Skeletal muscle tissue (tissue), 4 donors: Measurements from ENCODE around the gene C11orf87. TPM values are rescaled to one million over a fixed set of nuclear protein-coding genes. Genes with fewer than 3 reads are reported as not detected.

Source experiments
- H3K27ac ChIP-seq: one replicate; pipeline ENCODE4 v1.7.0; 2013; ENCODE audit warnings: mild to moderate bottlenecking, low read depth, low read length, inconsistent platforms
- H3K27me3 ChIP-seq, 3 donors: one replicate each; pipeline ENCODE4 v1.7.0; 2013; ENCODE audit warnings: low read length in 3 of 3; ENCODE audit not compliant: control insufficient read depth in 3 of 3, insufficient read depth in 3 of 3
- H3K36me3 ChIP-seq, 3 donors: one replicate each; pipeline ENCODE4 v1.7.0; 2013; ENCODE audit warnings: low read length in 3 of 3; ENCODE audit not compliant: control insufficient read depth in 3 of 3, insufficient read depth in 3 of 3
- H3K4me1 ChIP-seq, 3 donors: one replicate each; pipeline ENCODE4 v1.7.0; 2013; ENCODE audit warnings: low read length in 3 of 3, mild to moderate bottlenecking in 3 of 3; ENCODE audit not compliant: control insufficient read depth in 3 of 3, insufficient read depth in 3 of 3
- H3K4me3 ChIP-seq, 3 donors: one replicate each; pipeline ENCODE4 v1.7.0; 2013; ENCODE audit warnings: low read length in 3 of 3
- H3K9ac ChIP-seq, 3 donors: one replicate each; pipeline ENCODE4 v1.7.0; 2013; ENCODE audit warnings: low read length in 3 of 3, mild to moderate bottlenecking in 3 of 3, moderate library complexity in 2 of 3, low read depth in 1 of 3
- H3K9me3 ChIP-seq, 3 donors: one replicate each; pipeline ENCODE4 v1.7.0; 2013; ENCODE audit warnings: low read length in 3 of 3; ENCODE audit not compliant: control insufficient read depth in 3 of 3
- total RNA-seq: library from RNA; depleted of rRNA; stranded (reverse); fragments of >200 nt; gene quantifications from one replicate; pipeline ENCODE4 v1.2.3, GENCODE V29; 2014
- donor health status: Osteomylitis.

C11orf87 gene
- 0.52 TPM for total RNA-seq

DNA sequence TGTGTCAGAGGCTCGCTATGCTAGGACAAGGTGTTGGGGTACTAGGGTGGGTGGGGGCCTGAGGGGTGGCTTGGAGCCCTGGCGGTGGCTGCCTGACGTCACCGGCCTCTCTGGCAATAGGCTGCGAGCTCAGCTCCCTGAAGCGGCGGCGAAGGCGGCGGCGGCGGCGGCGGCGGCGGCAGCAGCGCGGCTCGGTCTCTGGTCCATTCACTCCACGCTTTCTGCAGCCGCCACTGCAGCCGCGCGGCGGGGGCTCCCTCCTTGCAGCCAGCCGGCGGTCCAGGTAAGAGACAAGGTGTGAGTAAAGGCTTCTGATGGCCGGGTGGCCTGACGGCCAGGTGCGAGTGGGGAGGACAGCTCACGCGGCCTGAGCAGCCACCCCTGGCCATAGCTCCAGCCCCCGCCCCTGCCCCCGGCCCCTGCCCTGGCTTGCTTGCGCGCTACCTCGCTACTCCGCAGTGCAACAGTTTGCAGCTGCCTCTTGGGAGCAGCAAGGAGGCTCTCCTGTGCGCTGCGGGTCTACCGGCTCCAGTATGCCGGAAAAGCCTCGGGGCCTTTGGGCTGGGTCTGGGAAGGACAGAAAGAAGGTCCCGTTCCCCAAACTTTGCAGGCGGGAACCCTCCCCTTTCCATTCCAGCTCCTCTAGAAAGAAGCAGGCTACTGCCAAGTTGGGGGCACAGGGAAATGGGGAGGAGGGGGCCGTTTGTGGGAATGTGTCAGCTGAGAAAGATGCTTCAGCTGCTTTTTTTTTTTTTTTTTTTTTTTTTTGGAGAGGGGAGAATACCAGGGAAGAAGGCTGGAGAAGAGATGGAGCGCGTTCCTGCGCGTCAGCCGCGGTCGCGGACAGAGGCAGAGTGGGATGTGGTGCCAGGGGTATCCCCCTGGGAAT is at the start of gene C11orf87:
TSS of gene C11orf87 (plus strand) at position 210 of the 889 bp plus-strand sequence. CDS start 1,444 bp downstream, outside the sequence.
- peak within 1 kb of the TSS; percentile 40 to 58 (median 52) for H3K4me3 ChIP-seq
- H3K36me3 ChIP-seq, result no peaks in the 10 kb centered on the region
- no peaks in the 10 kb centered on the region for H3K9me3 ChIP-seq
- H3K27me3 ChIP-seq, result peaks cover 28 to 52% (median 33%) of the 10 kb centered on the region in 3 donors
- peaks cover 14 to 17% (median 15%) of the 10 kb centered on the region in 3 donors for H3K4me1 ChIP-seq
- peak within 1 kb of the TSS in 1 of 3 donors; percentile 23 for H3K9ac ChIP-seq
- H3K27ac ChIP-seq, result no peak within 1 kb of the TSS

DNA sequence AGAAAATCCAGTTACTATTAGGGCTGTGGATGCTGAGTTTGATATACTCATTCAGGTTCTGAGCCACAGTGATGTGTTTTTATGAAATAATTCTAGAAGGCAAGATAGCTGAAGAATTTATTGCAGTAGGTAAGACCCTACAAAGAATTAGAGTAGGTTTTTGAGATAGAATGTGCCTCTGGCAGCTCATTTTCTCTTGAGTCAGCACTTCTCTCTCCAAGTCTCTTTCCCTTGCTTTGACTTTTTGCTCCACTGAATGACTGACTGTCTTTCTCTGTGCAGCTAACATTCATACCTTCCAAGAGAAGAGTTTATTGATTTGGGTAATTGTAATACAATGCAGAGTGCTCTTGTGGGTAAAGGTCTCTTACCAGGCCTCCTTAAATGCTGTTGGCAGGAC is 48.0 kb upstream of the C11orf87 start:
- Histone ChIP-seq H3K36me3 (no peaks in the 10 kb centered on the region), H3K27ac (no peak overlapping the region), H3K4me3 (no peak overlapping the region), H3K27me3 (no peaks in the 10 kb centered on the region), H3K9me3 (no peaks in the 10 kb centered on the region), H3K9ac (no peak overlapping the region), H3K4me1 (no peaks in the 10 kb centered on the region)

- Histone ChIP-seq H3K4me1 (no peaks in the 10 kb centered on the region), H3K36me3 (no peaks in the 10 kb centered on the region), H3K9me3 (no peaks in the 10 kb centered on the region), H3K27me3 (no peaks in the 10 kb centered on the region), H3K27ac (no peak overlapping the region), H3K9ac (no peak overlapping the region), H3K4me3 (no peak overlapping the region)
These were observed 47.5 kb upstream of the C11orf87 start for GRCh38 chr11:109374441-109374840.

DNA sequence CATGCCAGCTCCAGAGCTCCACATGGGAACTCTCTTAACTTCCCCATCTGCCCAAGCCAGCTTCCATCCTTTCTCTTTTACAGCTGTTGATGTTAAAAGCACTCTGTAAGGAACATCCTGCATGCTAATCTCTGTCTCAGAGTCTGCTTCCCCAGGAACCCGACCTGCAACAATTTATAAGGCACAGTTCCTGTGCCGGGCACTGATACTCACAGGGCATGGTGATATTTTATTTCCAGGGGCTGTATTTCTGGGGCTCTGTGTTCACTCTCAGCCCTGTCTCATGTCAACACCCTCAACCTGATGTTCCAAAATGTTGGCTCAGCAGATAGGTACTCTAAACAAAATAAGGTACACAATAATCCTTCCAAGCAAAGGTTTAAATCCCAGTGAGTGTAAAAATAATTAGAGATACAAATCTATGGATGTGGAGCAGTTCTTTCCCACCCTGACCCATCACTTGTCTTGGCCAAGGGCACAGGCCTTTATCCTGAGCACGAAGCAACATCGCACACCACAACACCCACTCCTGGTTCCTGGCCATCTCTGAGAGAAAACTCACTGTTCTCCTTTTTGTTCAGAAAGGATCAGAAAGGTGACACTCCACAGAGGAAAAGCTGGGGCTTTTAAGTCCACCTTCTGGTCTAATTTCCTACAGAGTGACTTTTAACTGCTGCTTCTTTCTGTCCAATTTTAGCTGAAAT is 44.8 kb upstream of the C11orf87 start:
- Histone ChIP-seq H3K9me3 (no peaks in the 10 kb centered on the region), H3K4me1 (no peaks in the 10 kb centered on the region), H3K4me3 (no peak overlapping the region), H3K27ac (no peak overlapping the region), H3K9ac (no peak overlapping the region), H3K36me3 (no peaks in the 10 kb centered on the region), H3K27me3 (no peaks in the 10 kb centered on the region)

DNA sequence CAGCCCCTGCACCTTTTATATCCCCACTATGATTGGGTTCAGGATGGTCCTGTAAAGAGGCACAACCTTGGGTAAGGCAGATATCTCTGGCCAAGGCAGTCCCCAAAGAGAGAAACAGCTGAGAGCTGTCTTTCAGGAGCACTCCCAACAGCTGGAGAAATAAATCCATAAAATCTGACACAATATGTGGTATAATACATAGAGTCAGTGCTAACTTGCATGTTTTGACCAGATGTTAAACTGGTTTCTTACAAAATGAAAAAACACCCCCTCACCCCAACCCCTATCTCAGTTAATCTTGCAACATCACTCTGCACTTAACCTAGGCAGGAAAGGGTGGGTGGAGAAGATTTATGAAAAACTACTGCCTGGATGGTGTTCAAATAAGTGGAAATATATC is 44.0 kb upstream of the C11orf87 start:
- H3K27me3 ChIP-seq, result no peaks in the 10 kb centered on the region
- peaks cover 0 to 2% (median 0%) of the 10 kb centered on the region in 3 donors for H3K9me3 ChIP-seq
- no peaks in the 10 kb centered on the region for H3K36me3 ChIP-seq
- no peak overlapping the region for H3K27ac ChIP-seq
- no peak overlapping the region for H3K9ac ChIP-seq
- no peak overlapping the region for H3K4me3 ChIP-seq
- H3K4me1 ChIP-seq, result no peaks in the 10 kb centered on the region

DNA sequence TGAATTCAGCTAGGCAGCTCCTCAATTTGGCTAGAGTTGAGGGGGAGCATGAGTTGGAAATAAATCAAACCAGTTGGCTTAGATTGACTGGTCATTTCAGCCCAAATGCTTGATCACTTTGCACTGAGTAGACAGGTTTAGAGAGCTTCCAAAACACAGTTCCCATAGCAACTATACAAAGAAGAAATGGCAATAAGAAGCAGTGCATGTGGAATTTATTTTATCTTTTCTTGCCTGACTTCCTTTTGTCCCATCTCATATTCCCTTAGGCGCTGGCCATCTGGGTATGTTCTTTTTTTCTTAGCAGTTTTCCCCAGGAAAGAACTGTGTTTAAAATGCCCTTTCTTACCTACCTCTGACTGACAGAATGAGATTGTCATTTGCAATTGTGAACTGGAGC is 38.7 kb upstream of the C11orf87 start:
- no peaks in the 10 kb centered on the region for H3K4me1 ChIP-seq
- H3K9me3 ChIP-seq, result peaks cover 0 to 2% (median 0%) of the 10 kb centered on the region in 3 donors
- no peaks in the 10 kb centered on the region for H3K36me3 ChIP-seq

DNA sequence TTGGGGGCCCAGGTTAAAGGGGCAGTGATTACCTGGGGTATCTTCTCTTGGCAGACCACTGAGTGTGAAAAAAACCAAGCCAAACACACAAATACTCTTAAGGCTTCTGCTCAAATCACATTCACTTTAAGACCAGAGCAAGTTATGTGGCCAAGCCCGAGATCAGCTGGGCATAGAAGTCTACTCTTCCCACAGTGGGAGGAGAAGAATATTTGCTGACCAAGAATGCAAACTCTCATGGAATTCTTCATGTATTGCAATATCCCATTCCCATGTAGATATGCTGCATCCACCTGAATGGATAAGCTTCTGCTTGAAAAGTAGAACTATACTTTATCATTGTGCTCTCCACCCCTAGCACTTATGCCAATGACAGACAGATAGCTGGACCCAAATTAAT is 37.1 kb upstream of the C11orf87 start:
- H3K9ac ChIP-seq, result no peak overlapping the region
- H3K4me1 ChIP-seq, result no peaks in the 10 kb centered on the region
- H3K27me3 ChIP-seq, result no peaks in the 10 kb centered on the region
- no peak overlapping the region for H3K27ac ChIP-seq
- peaks cover 0 to 2% (median 0%) of the 10 kb centered on the region in 3 donors for H3K9me3 ChIP-seq
- H3K4me3 ChIP-seq, result no peak overlapping the region
- no peaks in the 10 kb centered on the region for H3K36me3 ChIP-seq

More for the DNA sequence above, 38.7 kb upstream of the C11orf87 start:
- Histone ChIP-seq H3K9ac (no peak overlapping the region), H3K4me3 (no peak overlapping the region), H3K27me3 (no peaks in the 10 kb centered on the region), H3K27ac (no peak overlapping the region)

DNA sequence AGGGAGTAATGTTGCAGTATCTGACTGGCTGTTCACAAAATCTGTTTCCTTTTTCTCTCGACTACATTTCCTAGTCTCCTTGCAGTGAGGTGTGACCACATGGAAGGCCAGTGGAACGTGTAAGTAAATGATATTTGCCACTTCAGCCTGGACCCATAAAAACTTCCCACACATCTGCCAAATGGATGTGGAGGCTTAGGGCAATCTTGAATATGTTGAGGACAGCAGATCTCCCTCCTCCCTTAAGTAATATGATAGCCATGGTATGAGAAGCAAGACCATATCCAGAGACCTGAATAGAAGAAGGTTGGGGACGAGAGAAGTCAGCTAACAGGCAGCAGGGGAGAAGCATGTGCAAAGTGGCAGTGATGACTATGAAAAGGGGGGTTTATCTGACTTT is 33.0 kb upstream of the C11orf87 start:
- Histone ChIP-seq H3K36me3 (no peaks in the 10 kb centered on the region), H3K4me3 (no peak overlapping the region), H3K9me3 (no peaks in the 10 kb centered on the region), H3K4me1 (no peaks in the 10 kb centered on the region), H3K27me3 (no peaks in the 10 kb centered on the region), H3K9ac (no peak overlapping the region), H3K27ac (no peak overlapping the region)

- no peak overlapping the region for H3K4me3 ChIP-seq
These were observed 31.2 kb upstream of the C11orf87 start for GRCh38 chr11:109390752-109391151.

DNA sequence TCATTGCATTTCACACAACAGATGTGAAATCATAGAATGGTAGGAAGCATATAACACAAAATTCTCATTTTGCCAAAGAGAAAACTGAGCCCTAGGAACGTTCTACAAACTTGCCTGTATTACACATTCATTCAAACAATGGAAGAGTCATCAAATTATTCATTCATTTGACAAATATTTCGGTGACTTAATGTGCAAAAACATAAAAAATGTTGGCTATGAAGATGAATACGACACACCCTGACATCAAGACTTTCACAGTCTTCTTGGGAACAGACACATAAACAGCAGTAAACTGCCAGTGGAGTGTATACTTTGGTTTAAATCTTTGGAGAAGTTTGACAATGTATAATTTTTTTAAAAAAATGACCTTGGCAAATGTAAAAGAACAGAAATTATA is 20.4 kb upstream of the C11orf87 start:
- Histone ChIP-seq H3K4me1 (no peaks in the 10 kb centered on the region), H3K27ac (no peak overlapping the region), H3K4me3 (no peak overlapping the region), H3K9ac (no peak overlapping the region), H3K27me3 (no peaks in the 10 kb centered on the region), H3K36me3 (no peaks in the 10 kb centered on the region), H3K9me3 (peaks cover 0 to 2% (median 0%) of the 10 kb centered on the region in 3 donors)

More at GRCh38 chr11:109390752-109391151, 31.2 kb upstream of the C11orf87 start:
- Histone ChIP-seq H3K9ac (no peak overlapping the region), H3K36me3 (no peaks in the 10 kb centered on the region), H3K4me1 (no peaks in the 10 kb centered on the region), H3K9me3 (no peaks in the 10 kb centered on the region), H3K27me3 (no peaks in the 10 kb centered on the region), H3K27ac (no peak overlapping the region)
